Hepatocyte (in vitro differentiated cells): ENCODE data around the gene FHOD3. TPM values are rescaled to one million over a fixed set of nuclear protein-coding genes. Genes with fewer than 3 reads are reported as not detected.

Experiments
- DNase-seq: peaks from one replicate; pipeline ENCODE4 v3.0.0-alpha.2; 2016; ENCODE audit warnings: low spot score
- H2AFZ ChIP-seq: fragments of 200-600 bp; sonication (generic); 2 replicates; pipeline ENCODE4 v1.6.0; 2016; ENCODE audit warnings: antibody characterized with exemption, mild to moderate bottlenecking
- H3K27ac ChIP-seq: fragments of 200-600 bp; sonication (generic); 2 replicates; pipeline ENCODE4 v1.5.1; 2016; ENCODE audit warnings: mild to moderate bottlenecking
- H3K27me3 ChIP-seq: fragments of 200-600 bp; sonication (generic); 2 replicates; pipeline ENCODE4 v1.6.1; 2016
- H3K36me3 ChIP-seq: fragments of 200-600 bp; sonication (generic); replicated peaks from 2 replicates; pipeline ENCODE4 v1.5.1; 2016; ENCODE audit warnings: low read depth; ENCODE audit not compliant: insufficient read depth
- H3K4me1 ChIP-seq: fragments of 200-600 bp; sonication (generic); 2 replicates; pipeline ENCODE4 v1.5.1; 2016; ENCODE audit warnings: mild to moderate bottlenecking, moderate library complexity; ENCODE audit not compliant: insufficient read depth
- H3K4me2 ChIP-seq: fragments of 200-600 bp; sonication (generic); 2 replicates; pipeline ENCODE4 v1.6.0; 2016
- H3K4me3 ChIP-seq: fragments of 200-600 bp; sonication (generic); 2 replicates; pipeline ENCODE4 v1.5.1; 2016; ENCODE audit warnings: mild to moderate bottlenecking
- H3K79me2 ChIP-seq: fragments of 200-600 bp; sonication (generic); 2 replicates; pipeline ENCODE4 v1.6.0; 2017; ENCODE audit warnings: mild to moderate bottlenecking
- H3K9me2 ChIP-seq: fragments of 200-600 bp; sonication (generic); replicated peaks from 2 replicates; pipeline ENCODE4 v1.6.0; 2017; ENCODE audit warnings: mild to moderate bottlenecking; ENCODE audit not compliant: insufficient read depth
- H3K9me3 ChIP-seq: fragments of 200-600 bp; sonication (generic); 2 replicates; pipeline ENCODE4 v1.5.1; 2016; ENCODE audit warnings: low read depth, mild to moderate bottlenecking
- H4K20me1 ChIP-seq: fragments of 200-600 bp; sonication (generic); 2 replicates; pipeline ENCODE4 v1.6.0; 2016; ENCODE audit warnings: mild to moderate bottlenecking; ENCODE audit not compliant: insufficient read depth, poor library complexity, severe bottlenecking
- EZH2 ChIP-seq: fragments of 200-600 bp; sonication (generic); IDR thresholded peaks from 2 replicates; pipeline ENCODE4 v1.6.1; 2016; ENCODE audit warnings: antibody characterized with exemption, mild to moderate bottlenecking, borderline replicate concordance
- EZH2phosphoT487 ChIP-seq: fragments of 200-600 bp; sonication (generic); IDR thresholded peaks from one replicate; pipeline ENCODE4 v1.6.1; 2018; ENCODE audit warnings: antibody characterized with exemption, mild to moderate bottlenecking, low read depth, moderate library complexity; ENCODE audit not compliant: unreplicated experiment, severe bottlenecking
- WGBS: methylation state at CpG from one replicate; pipeline ENCODE4 v1.1.6; 2016; ENCODE audit warnings: low lambda C conversion rate; ENCODE audit errors: missing lambda C conversion rate; 5-methylcytosine and 5-hydroxymethylcytosine counted together
- polyA plus RNA-seq: library from polyadenylated mRNA; unstranded; fragments of >200 nt; fragmentation: Nextera tagmentation; extraction: Ambion mirVana; gene quantifications from 2 replicates; pipeline ENCODE4 v1.2.1, GENCODE V29; 2016
- total RNA-seq: library from RNA; depleted of rRNA; stranded (reverse); fragments of >200 nt; gene quantifications from 2 replicates; pipeline ENCODE4 v1.2.3, GENCODE V29; 2014
- TF ChIP-seq, protein P1 (sequence below): fragments of 200-600 bp; sonication (generic); IDR thresholded peaks from 2 replicates; pipeline ENCODE4 v1.5.1; 2016; ENCODE audit warnings: antibody characterized with exemption, mild to moderate bottlenecking; ENCODE audit not compliant: poor library complexity

The FHOD3 gene
- total and polyA plus RNA-seq, 2 experiments from 2014 or later: 1.7 to 2.7 TPM

- no peak for DNase-seq
- TF ChIP-seq, protein P1, sequence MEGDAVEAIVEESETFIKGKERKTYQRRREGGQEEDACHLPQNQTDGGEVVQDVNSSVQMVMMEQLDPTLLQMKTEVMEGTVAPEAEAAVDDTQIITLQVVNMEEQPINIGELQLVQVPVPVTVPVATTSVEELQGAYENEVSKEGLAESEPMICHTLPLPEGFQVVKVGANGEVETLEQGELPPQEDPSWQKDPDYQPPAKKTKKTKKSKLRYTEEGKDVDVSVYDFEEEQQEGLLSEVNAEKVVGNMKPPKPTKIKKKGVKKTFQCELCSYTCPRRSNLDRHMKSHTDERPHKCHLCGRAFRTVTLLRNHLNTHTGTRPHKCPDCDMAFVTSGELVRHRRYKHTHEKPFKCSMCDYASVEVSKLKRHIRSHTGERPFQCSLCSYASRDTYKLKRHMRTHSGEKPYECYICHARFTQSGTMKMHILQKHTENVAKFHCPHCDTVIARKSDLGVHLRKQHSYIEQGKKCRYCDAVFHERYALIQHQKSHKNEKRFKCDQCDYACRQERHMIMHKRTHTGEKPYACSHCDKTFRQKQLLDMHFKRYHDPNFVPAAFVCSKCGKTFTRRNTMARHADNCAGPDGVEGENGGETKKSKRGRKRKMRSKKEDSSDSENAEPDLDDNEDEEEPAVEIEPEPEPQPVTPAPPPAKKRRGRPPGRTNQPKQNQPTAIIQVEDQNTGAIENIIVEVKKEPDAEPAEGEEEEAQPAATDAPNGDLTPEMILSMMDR: no peak
- TF ChIP-seq EZH2: no peak
- no peak for TF ChIP-seq EZH2phosphoT487
Measured at GRCh38 chr18:36819621-36820020, 522.1 kb downstream of the FHOD3 start.

GRCh38 chr18:36821681-36822080 lies 524.2 kb downstream of the FHOD3 start:
- no peak overlapping the region for H3K4me2 ChIP-seq
- no peaks in the 10 kb centered on the region for H3K9me2 ChIP-seq
- WGBS: 91% methylated on average over 4 of the region's 4 CpGs
- peaks cover 12% of the 10 kb centered on the region for H3K79me2 ChIP-seq
- H4K20me1 ChIP-seq: no peaks in the 10 kb centered on the region
- no peaks in the 10 kb centered on the region for H3K36me3 ChIP-seq
- no peak for TF ChIP-seq EZH2
- TF ChIP-seq, protein P1: no peak
- TF ChIP-seq EZH2phosphoT487: no peak
- H3K4me3 ChIP-seq: no peak overlapping the region
- no peaks in the 10 kb centered on the region for H3K27me3 ChIP-seq
- H3K4me1 ChIP-seq: no peaks in the 10 kb centered on the region
- H3K9me3 ChIP-seq: no peaks in the 10 kb centered on the region
- no peak overlapping the region for H2AFZ ChIP-seq
- no peak overlapping the region for H3K27ac ChIP-seq
- no peak for DNase-seq

More at GRCh38 chr18:36819621-36820020, 522.1 kb downstream of the FHOD3 start:
- Histone ChIP-seq H3K4me1 (no peaks in the 10 kb centered on the region), H2AFZ (no peak overlapping the region), H3K9me2 (no peaks in the 10 kb centered on the region), H3K27me3 (no peaks in the 10 kb centered on the region), H3K36me3 (no peaks in the 10 kb centered on the region), H3K79me2 (no peaks in the 10 kb centered on the region), H3K4me2 (no peak overlapping the region), H4K20me1 (no peaks in the 10 kb centered on the region), H3K9me3 (no peaks in the 10 kb centered on the region), H3K4me3 (no peak overlapping the region), H3K27ac (no peak overlapping the region)

GRCh38 chr18:36825526-36825925 lies 528.0 kb downstream of the FHOD3 start:
- no peak for DNase-seq
- Histone ChIP-seq H3K4me2 (no peak overlapping the region), H3K27me3 (no peaks in the 10 kb centered on the region), H3K4me3 (no peak overlapping the region), H2AFZ (no peak overlapping the region), H3K4me1 (peaks cover 15% of the 10 kb centered on the region), H3K9me2 (no peaks in the 10 kb centered on the region), H3K79me2 (peaks cover 27% of the 10 kb centered on the region), H3K27ac (no peak overlapping the region), H3K36me3 (no peaks in the 10 kb centered on the region), H3K9me3 (no peaks in the 10 kb centered on the region), H4K20me1 (no peaks in the 10 kb centered on the region)
- TF ChIP-seq EZH2phosphoT487 (no peak), EZH2 (no peak)
- TF ChIP-seq, protein P1: no peak

DNA sequence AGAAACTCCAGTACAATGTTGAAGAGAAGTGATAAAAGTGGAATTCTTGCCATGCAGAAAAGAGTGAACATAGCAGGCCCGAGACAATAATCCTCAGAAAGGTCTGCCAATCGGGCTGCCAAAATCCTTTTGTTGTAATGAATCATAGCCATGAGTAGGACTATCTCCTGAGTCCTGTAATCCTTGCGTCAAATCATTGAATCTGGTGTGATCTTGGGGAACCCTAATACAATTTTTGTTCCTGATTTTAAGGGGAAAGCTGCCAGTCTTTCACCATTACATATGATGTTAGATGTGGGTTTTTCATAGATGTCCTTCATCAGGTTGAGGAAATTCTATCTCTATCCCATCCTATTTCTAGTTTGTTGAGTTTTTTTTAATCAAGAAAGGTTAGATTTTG lies 529.0 kb downstream of the FHOD3 start:
- H3K4me1 ChIP-seq: peaks cover 15% of the 10 kb centered on the region
- DNase-seq: no peak
- no peak overlapping the region for H3K4me3 ChIP-seq
- H3K27me3 ChIP-seq: no peaks in the 10 kb centered on the region
- no peaks in the 10 kb centered on the region for H3K9me2 ChIP-seq
- H2AFZ ChIP-seq: no peak overlapping the region
- H3K4me2 ChIP-seq: no peak overlapping the region
- no peaks in the 10 kb centered on the region for H3K9me3 ChIP-seq
- H3K27ac ChIP-seq: no peak overlapping the region
- TF ChIP-seq, protein P1: no peak
- TF ChIP-seq EZH2: no peak
- no peak for TF ChIP-seq EZH2phosphoT487
- H3K79me2 ChIP-seq: peaks cover 37% of the 10 kb centered on the region
- 95% methylated on average over 3 of the region's 3 CpGs for WGBS
- H4K20me1 ChIP-seq: no peaks in the 10 kb centered on the region
- H3K36me3 ChIP-seq: no peaks in the 10 kb centered on the region
